Type B pancreatic cell (in vitro differentiated cells): ENCODE data around the gene PLCB2. TPM values are rescaled to one million over a fixed set of nuclear protein-coding genes. Genes with fewer than 3 reads are reported as not detected.

Experiments
- DNase-seq: peaks from one replicate; pipeline ENCODE4 v3.0.0; 2021; ENCODE audit warnings: mixed read lengths; ENCODE audit not compliant: unreplicated experiment; ENCODE audit errors: extremely low spot score
- H3K27ac Mint-ChIP-seq: 2 replicates; pipeline ENCODE4 v1.8.0; 2021; ENCODE audit warnings: mild to moderate bottlenecking, mixed read lengths
- H3K27me3 Mint-ChIP-seq: 2 replicates; pipeline ENCODE4 v1.8.0; 2021; ENCODE audit warnings: mixed read lengths
- H3K36me3 Mint-ChIP-seq: 2 replicates; pipeline ENCODE4 v1.8.0; 2021; ENCODE audit warnings: mixed read lengths
- H3K4me1 Mint-ChIP-seq: one replicate; pipeline ENCODE4 v1.8.0; 2021; ENCODE audit warnings: mixed read lengths; ENCODE audit not compliant: unreplicated experiment
- H3K4me3 Mint-ChIP-seq: 2 replicates; pipeline ENCODE4 v1.8.0; 2021; ENCODE audit warnings: mild to moderate bottlenecking, mixed read lengths
- H3K9me3 Mint-ChIP-seq: 2 replicates; pipeline ENCODE4 v1.8.0; 2021; ENCODE audit warnings: mixed read lengths
- total RNA-seq: library from RNA; stranded (reverse); gene quantifications from 2 replicates; pipeline ENCODE4 v1.2.1, GENCODE V29; 2021; ENCODE audit warnings: low replicate concordance
- TF ChIP-seq, protein P1 (sequence below): fragments of 200-600 bp; sonication (generic); conservative IDR thresholded peaks from 2 replicates; pipeline ENCODE4 v1.5.0; 2021; ENCODE audit warnings: antibody characterized with exemption, mild to moderate bottlenecking

PLCB2 gene
- total RNA-seq, 1 donor from 2014 or later, result 5.8 TPM

DNA sequence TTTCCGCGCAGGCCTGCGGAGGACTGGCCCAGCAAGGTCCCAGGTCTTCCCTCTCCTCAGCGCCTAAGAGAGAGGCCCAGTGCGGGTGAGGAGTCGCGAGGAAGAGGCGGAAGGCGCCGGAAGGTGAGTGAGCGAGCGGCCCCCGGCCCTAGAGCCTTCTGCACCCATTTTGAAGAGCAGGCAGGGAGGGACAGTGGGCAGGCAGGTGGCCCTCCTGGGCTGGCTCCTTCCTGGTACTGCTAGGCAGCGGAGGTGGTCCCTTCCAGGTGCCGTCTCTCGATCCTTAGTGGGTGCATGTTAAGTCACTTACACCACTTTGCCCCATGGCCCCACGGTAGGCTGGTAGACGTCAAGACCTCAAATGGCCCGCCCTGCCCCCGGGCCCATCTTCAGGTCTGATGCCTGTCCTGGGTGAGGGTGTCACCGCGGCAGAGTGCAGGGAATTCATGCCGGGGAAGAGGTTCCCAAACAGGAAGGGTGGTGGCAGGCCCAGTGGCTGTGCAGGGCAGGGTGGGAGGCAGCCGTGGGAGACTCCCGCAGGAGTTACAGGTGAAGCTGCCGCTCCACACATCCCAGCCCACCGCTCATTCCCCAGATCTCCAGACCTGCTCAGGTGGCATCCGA lies 54.5 kb downstream of the PLCB2 start:
- peak overlapping the region; percentile 92 for H3K4me3 Mint-ChIP-seq
- H3K4me1 Mint-ChIP-seq, result peaks cover 14% of the 10 kb centered on the region
- H3K36me3 Mint-ChIP-seq, result no peaks in the 10 kb centered on the region
- peaks cover 48% of the 10 kb centered on the region for H3K27me3 Mint-ChIP-seq
- H3K27ac Mint-ChIP-seq, result peak overlapping the region; percentile 82
- H3K9me3 Mint-ChIP-seq, result no peaks in the 10 kb centered on the region
- no peak for DNase-seq
- TF ChIP-seq, protein P1, sequence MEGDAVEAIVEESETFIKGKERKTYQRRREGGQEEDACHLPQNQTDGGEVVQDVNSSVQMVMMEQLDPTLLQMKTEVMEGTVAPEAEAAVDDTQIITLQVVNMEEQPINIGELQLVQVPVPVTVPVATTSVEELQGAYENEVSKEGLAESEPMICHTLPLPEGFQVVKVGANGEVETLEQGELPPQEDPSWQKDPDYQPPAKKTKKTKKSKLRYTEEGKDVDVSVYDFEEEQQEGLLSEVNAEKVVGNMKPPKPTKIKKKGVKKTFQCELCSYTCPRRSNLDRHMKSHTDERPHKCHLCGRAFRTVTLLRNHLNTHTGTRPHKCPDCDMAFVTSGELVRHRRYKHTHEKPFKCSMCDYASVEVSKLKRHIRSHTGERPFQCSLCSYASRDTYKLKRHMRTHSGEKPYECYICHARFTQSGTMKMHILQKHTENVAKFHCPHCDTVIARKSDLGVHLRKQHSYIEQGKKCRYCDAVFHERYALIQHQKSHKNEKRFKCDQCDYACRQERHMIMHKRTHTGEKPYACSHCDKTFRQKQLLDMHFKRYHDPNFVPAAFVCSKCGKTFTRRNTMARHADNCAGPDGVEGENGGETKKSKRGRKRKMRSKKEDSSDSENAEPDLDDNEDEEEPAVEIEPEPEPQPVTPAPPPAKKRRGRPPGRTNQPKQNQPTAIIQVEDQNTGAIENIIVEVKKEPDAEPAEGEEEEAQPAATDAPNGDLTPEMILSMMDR, result no peak

DNA sequence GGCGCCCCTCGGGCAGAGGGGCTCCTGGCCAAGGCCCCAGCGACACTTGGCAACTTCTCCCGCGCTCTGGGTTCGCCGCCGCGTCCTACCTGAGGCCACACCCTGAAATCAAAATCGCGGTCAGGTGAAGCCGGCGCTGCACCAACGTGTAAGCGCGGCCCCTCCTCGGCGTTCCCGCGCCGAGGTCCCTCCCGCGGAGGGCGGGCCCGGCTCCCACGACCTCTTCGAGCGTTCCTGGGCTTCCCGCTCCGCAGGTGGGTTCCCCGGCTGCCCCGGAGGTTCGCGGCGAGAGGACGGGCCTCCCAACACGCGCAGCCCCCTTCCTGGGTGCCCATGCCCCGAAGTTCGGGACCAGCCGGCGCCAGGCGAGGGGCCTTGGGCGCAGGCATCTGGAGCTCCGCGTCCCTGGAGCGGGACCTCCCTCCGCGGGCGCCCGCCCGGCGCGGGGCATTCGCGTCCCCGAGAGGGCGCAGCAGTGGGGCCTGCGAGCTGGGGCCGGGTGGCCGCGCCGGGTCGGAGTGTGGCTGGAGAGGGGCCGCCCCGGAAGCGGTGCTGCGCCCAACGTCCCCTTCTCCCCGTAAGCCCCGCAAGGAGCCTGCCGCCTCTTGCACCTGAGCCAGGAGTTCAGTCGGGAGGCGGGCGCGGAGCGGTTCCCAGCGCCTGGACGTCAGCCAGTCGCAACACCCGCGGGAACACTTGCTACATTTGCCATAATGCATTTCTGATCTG lies 55.1 kb downstream of the PLCB2 start:
- peaks cover 48% of the 10 kb centered on the region for H3K27me3 Mint-ChIP-seq
- no peak for DNase-seq
- H3K4me1 Mint-ChIP-seq, result peaks cover 14% of the 10 kb centered on the region
- TF ChIP-seq, protein P1, result no peak
- no peaks in the 10 kb centered on the region for H3K9me3 Mint-ChIP-seq
- H3K4me3 Mint-ChIP-seq, result peak overlapping the region; percentile 92
- no peaks in the 10 kb centered on the region for H3K36me3 Mint-ChIP-seq
- peak overlapping the region; percentile 82 for H3K27ac Mint-ChIP-seq

DNA sequence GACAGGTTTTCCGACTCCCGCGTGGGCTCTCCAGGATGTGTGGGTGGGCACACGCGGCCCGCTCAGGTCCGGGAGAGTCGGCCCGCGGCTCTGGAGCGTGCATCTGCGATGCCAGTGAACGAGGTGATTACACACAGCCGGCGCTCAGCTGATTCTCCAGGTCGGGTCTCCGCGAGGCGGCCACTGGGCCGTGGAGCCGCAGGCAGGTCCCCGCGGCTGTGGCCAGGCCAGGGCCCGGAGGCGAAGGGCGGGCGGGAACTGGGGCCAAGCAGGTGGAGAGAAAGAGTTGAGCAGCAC lies 55.6 kb downstream of the PLCB2 start:
- Mint-ChIP-seq H3K27ac (no peak overlapping the region), H3K4me3 (peak overlapping the region; percentile 44), H3K4me1 (peaks cover 14% of the 10 kb centered on the region), H3K36me3 (no peaks in the 10 kb centered on the region), H3K9me3 (no peaks in the 10 kb centered on the region), H3K27me3 (peaks cover 48% of the 10 kb centered on the region)
- DNase-seq, result no peak
- TF ChIP-seq, protein P1, result no peak

DNA sequence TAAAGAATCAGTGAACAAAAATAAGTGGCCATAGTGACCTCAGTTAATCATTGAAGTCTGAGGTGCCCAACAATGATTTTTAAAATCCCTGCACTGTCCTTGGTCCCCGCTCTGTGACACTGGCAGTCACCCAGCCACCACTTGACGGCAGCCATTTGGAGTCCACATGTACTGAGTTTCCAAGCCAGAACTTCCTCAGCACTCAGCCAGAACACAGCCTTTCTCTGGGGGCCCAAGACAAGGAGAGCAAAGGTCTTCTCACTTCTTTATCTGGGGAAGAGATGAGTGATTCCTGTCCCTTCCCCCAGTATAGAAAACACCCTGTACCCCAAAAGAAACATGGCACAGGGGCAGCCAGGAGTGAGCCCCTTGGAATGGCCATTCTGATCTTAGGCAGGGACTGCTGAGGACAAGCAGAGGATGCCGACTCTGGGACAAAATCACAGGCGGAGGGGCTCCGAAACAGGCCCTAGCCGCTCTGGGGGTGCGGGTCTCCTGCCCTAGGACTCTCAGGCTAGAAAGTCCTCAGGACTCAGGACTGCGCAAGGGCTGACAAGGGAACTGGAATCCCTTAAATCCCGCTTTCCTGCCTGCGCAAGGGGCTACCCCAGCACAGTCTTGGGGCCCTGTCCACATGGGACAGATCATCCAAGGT lies 56.1 kb downstream of the PLCB2 start:
- Mint-ChIP-seq H3K9me3 (no peaks in the 10 kb centered on the region), H3K27me3 (peaks cover 48% of the 10 kb centered on the region), H3K27ac (peak overlapping the region; percentile 34), H3K4me3 (peak overlapping the region; percentile 77), H3K4me1 (peaks cover 11% of the 10 kb centered on the region), H3K36me3 (no peaks in the 10 kb centered on the region)
- DNase-seq, result no peak
- TF ChIP-seq, protein P1, result no peak

DNA sequence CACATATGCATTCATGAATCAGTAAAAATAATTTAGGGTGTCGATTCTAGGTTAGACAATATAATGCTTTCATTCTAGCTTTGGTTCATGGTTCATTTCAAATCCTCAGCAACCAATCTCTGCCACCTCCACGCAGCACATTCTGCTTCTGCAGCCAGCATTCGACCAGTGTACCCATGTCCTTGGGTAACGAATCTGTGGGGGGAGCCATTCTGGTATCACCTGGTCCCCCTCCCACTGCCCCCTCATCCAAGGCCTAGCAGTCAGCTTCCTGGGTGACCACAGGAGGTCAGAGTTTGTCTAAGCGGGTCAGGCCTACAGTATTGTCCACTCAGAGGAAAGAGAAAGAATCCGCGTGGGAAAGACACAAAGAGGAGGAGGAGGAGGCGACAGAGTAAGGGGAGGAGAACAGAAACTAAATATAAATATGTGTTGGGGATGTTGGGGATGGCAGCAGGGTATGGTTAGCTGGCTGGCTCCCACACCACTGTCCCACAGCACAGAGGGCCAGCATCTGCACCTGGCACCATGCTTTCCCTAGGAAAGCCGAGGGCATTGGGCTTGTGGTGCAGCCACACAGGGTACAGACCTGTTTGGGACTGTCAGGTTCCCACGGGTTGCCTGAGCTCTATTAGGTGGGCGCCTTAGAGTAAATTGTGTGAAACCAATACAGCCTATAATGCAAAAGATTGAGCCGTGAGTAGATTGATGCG lies 56.8 kb downstream of the PLCB2 start:
- Mint-ChIP-seq H3K9me3 (no peaks in the 10 kb centered on the region), H3K4me3 (peak overlapping the region; percentile 77), H3K27ac (peak overlapping the region; percentile 34), H3K27me3 (peaks cover 48% of the 10 kb centered on the region), H3K36me3 (no peaks in the 10 kb centered on the region), H3K4me1 (peaks cover 9% of the 10 kb centered on the region)
- TF ChIP-seq, protein P1, result no peak
- no peak for DNase-seq
